ENCODE results near the gene AUTS2. TPM values are rescaled to one million over a fixed set of nuclear protein-coding genes. Genes with fewer than 3 reads are reported as not detected.

The AUTS2 gene
- total and polyA plus RNA-seq, 2 of the 8 experiments (the other 6 are each of a cell fraction or from before 2014, with no cell fraction given), result 25.9 to 101 TPM

GRCh38 chr7:70092314-70093204 is 494.3 kb downstream of the AUTS2 start:
- H4K5ac ChIP-seq (ENCODE audit: insufficient read length, low read depth, low read length), result no peak overlapping the region
- H3K18ac ChIP-seq (ENCODE audit: extremely low read depth, low read length), result no peak overlapping the region
- H3K79me1 ChIP-seq (ENCODE audit: low read depth, low read length), result no peaks in the 10 kb centered on the region
- WGBS, 2 experiments (ENCODE audit: extremely low coverage in 1 of 2, insufficient coverage in 1 of 2, insufficient read length in 1 of 2, insufficient replicate concordance in 2 of 2, low coverage in 1 of 2, low lambda C conversion rate in 2 of 2, missing lambda C conversion rate in 1 of 2), result 83% methylated on average over 12 of the region's 12 CpGs; no CpG with 5 or more reads in 1 of the 2 experiments
- H4K91ac ChIP-seq (replicated peaks; ENCODE audit: insufficient read length, low read length), result no peak overlapping the region
- ChIA-PET CTCF (ENCODE audit: partially characterized antibody) (interaction anchor here (1.1 to 1.7 kb wide), 3 partner anchors 48 to 413 kb away, joined by 3 to 4 read pairs (median 3); no protein-coding TSS in a partner anchor), POLR2A (ENCODE audit: partially characterized antibody) (no interaction called here)
- no peak for DNase-seq (ENCODE audit: low read depth in 1 of 2, low spot score in 2 of 2)
- TF ChIP-seq CHD1 (IDR thresholded peaks at IDR 0.05; ENCODE audit: low read depth, low read length) (no peak), ATF3 (IDR thresholded peaks at IDR 0.05; ENCODE audit: insufficient read depth, low read depth, low read length) (no peak), TBP (IDR thresholded peaks at IDR 0.05; ENCODE audit: low read depth, low read length) (no peak), JUND (IDR thresholded peaks at IDR 0.05; ENCODE audit: low read length) (no peak)
- no peak overlapping the region for H3K56ac ChIP-seq (replicated peaks; ENCODE audit: insufficient read length, low read depth, low read length)
- no peak overlapping the region for H3K4me3 ChIP-seq (ENCODE audit: extremely low read depth in 1 of 4, insufficient read depth in 2 of 4, low read depth in 3 of 4, low read length in 4 of 4)
- no peak overlapping the region for H2BK20ac ChIP-seq (ENCODE audit: low read length)
- no peak overlapping the region for H3K27ac ChIP-seq (ENCODE audit: low read depth, low read length)
- H3K79me2 ChIP-seq (ENCODE audit: control insufficient read depth in 1 of 2, insufficient read depth in 2 of 2, low read length in 2 of 2), result no peaks in the 10 kb centered on the region
- no peaks in the 10 kb centered on the region for H4K20me1 ChIP-seq (replicated peaks in 1 of 2; ENCODE audit: control insufficient read depth in 1 of 2, insufficient read depth in 2 of 2, low read length in 2 of 2)
- H3K36me3 ChIP-seq (ENCODE audit: control insufficient read depth in 2 of 4, insufficient read depth in 4 of 4, low read length in 3 of 4), result no peaks in the 10 kb centered on the region
- no peak overlapping the region for H3K14ac ChIP-seq (ENCODE audit: insufficient read length)
- no peak overlapping the region for H2BK12ac ChIP-seq (ENCODE audit: low read depth, low read length)
- no peak overlapping the region for H2AK5ac ChIP-seq (ENCODE audit: low read depth, low read length)
- H3K9ac ChIP-seq (replicated peaks in 1 of 4; ENCODE audit: extremely low read depth in 1 of 4, low read depth in 3 of 4, low read length in 3 of 4), result no peak overlapping the region
- H2BK15ac ChIP-seq (ENCODE audit: low read length), result no peak overlapping the region
- H3K9me3 ChIP-seq (ENCODE audit: insufficient read depth in 2 of 2, low read depth in 1 of 2, low read length in 1 of 2), result no peaks in the 10 kb centered on the region
- no peak overlapping the region for H2BK5ac ChIP-seq (ENCODE audit: low read depth, low read length)
- H3K27me3 ChIP-seq (replicated peaks in 1 of 4; ENCODE audit: control insufficient read depth in 3 of 4, extremely low read depth in 1 of 4, insufficient read depth in 3 of 4, low read length in 3 of 4), result no peaks in the 10 kb centered on the region
- peaks cover 0 to 6% (median 3%) of the 10 kb centered on the region in 4 experiments; a peak in 3 of 7 replicates for H3K4me1 ChIP-seq (replicated peaks in 1 of 4; ENCODE audit: control insufficient read depth in 3 of 4, insufficient read depth in 4 of 4, low read length in 3 of 4)
- H2BK120ac ChIP-seq (replicated peaks; ENCODE audit: low read depth, low read length), result no peak overlapping the region
- H3K4me2 ChIP-seq (ENCODE audit: insufficient read depth in 1 of 2, low read depth in 2 of 2, low read length in 2 of 2), result no peak overlapping the region
- no peak overlapping the region for H3K4ac ChIP-seq (replicated peaks; ENCODE audit: insufficient read length, low read depth, low read length)
- no peak overlapping the region for H3K23ac ChIP-seq (ENCODE audit: insufficient read length)
- FAIRE-seq, result no peak
- no peaks in the 10 kb centered on the region for H3K23me2 ChIP-seq (ENCODE audit: low read depth, low read length)
- H4K8ac ChIP-seq (ENCODE audit: extremely low read depth, insufficient read depth, low read length), result no peak overlapping the region
- H2AFZ ChIP-seq (ENCODE audit: low read length), result no peak overlapping the region
